HG03457 (cell line): ENCODE results near the gene TOPORS.
"Not testable (repeated sequence)": the region's sequence is repeated elsewhere in the genome, so short reads cannot be mapped to it uniquely, and the experiment has no call there.

Source experiments
- ATAC-seq: cut with Tn5 transposase; IDR thresholded peaks from one replicate; pipeline ENCODE4 v1.9.1; 2021; ENCODE audit warnings: moderate number of reproducible peaks; ENCODE audit not compliant: unreplicated experiment

Gene TOPORS

DNA sequence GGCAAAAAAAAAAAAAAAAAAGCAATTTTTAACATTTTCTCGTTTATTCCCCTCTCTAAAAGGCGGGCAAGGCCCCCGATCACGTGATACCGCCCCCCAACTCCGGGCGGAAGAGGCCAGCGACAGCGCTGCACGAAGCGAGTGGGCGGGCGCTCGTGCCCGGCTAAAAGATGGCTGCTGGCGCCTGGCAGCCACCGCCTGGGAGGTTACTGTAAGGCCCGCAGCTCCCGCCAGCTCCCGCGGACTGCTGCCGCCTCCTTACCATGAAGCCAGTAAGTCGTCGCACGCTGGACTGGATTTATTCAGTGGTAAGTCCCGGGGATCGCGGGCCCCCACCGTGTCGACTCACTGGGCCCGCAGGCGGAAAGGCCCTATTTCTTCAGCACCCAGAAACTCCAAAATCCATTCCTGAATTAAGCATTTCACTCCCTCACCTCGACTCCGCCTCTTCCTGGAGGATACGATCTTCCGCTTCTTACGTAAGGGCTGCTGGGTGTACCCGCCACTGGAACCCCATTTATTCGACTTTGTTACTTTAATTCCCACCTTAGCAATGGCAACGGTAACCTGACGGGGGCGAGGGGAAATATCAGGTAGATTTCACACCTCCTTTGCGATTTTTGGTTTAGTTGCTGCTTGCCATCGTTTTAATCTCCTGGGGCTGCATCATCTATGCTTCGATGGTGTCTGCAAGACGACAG lies at the start of gene TOPORS, which contains the start of gene SMIM27:
Gene TOPORS, minus strand, starts transcription at position 415 of the 701 bp plus-strand sequence. Its CDS starts 150 bp downstream, at position 265.
Gene SMIM27, plus strand, starts transcription at position 156 of the 701 bp plus-strand sequence. Its CDS starts 108 bp downstream, at position 264.
- peak; percentile 69 for ATAC-seq

GRCh38 chr9:32599021-32599420 lies 46.6 kb upstream of the TOPORS start:
- not testable (repeated sequence) for ATAC-seq

DNA sequence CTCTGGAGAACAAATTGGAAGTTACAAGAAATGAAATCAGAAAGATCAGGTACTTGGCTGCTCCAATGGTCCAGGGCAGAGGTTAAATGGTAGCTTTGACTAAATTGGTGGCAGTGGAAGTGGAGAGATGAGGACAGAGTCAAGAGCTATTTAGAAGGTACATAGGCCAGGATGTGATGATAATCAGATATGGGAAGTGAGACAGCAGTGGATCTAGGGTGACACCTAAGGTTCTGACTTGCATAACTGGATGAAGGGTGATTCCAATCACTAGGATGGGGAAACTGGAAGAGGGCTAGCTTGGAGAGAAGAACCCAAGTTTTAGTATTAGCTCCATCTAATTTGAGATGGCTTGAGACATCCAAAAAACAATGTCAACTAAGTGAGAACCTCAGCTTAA lies 44.5 kb upstream of the TOPORS start:
- ATAC-seq: no peak

GRCh38 chr9:32596096-32596865 lies 43.9 kb upstream of the TOPORS start:
- ATAC-seq: no peak

- ATAC-seq: no peak
These were observed 38.5 kb upstream of the TOPORS start for GRCh38 chr9:32590898-32591297.

GRCh38 chr9:32590476-32590875 lies 38.1 kb upstream of the TOPORS start:
- ATAC-seq: no peak

- ATAC-seq: no peak
These were observed 36.8 kb upstream of the TOPORS start for GRCh38 chr9:32589083-32589723.

GRCh38 chr9:32587901-32588300 lies 35.5 kb upstream of the TOPORS start:
- ATAC-seq: no peak

- ATAC-seq: no peak
These were observed 32.4 kb upstream of the TOPORS start for GRCh38 chr9:32584784-32585183.

- no peak for ATAC-seq
These were observed 29.2 kb upstream of the TOPORS start for GRCh38 chr9:32581512-32582143.

DNA sequence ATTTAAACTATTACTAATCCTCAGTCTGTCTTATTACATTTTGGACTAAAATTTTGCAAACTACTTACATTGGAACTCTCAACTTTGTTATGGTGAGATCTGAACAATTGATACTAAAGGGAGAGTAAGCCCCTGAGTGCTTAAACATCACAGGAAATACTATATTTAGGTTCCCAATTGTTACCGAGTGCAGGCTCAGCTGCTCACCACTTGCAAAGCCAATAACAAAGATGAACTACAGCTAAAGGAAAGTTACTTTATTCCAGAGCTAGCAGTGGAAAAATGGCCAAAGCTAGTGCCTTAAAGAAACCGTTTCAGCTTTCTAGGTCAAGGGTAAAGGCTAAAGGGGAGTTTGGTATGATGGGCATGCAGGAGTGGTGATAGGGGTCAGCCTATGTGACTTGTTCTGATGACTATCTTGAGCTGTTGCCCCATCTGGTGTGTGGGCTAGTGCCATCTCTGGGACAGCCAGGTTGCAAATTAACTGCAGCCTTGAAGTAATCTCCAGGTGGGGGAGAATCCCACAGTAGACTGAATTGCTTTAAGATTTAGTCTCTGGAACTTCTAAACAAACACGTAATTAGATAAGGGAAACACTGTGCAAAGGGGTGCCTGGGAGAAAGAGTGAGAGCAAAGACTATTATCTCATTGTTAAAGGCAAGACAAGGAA lies 28.4 kb upstream of the TOPORS start:
- no peak for ATAC-seq

- no peak for ATAC-seq
These were observed 27.4 kb upstream of the TOPORS start for GRCh38 chr9:32579706-32580331.

GRCh38 chr9:32578976-32579375 lies 26.6 kb upstream of the TOPORS start:
- ATAC-seq: no peak

DNA sequence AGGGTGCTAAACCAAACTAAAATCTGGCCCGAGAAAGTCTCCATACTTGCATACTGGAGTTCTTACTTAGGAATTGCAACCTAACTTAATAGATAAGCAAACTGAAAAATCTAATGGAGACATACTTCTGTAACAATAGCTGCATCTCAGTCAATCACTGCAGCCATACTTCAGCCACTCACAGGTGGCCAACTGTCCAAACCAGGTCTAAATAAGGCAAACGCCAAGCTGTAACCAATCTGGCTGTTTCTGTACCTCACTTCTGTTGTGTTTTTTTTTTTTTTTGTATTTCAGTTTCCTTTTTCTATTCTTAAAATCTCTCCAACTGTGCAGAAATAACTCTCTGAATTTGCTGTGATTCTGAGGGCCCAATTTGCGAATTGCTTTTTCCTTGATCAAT lies 24.9 kb upstream of the TOPORS start:
- ATAC-seq: no peak

DNA sequence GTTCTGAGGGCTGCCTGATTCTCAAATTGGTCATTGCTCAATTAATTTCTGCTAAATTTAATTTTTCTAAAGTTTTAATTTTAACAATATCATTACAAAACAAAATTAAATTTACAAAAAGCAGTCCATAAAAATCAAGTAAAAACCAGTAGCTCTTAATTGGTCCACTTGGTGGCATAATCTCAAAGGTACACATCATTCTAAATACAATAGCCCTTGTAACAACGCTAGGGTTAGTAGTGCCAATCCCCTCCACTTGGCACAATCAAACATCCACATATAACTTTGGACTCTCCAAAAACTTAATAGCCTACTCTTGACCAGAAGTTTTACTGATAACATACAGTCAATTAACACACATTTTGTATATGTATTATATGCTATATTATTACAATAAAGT lies 22.5 kb upstream of the TOPORS start:
- no peak for ATAC-seq

- ATAC-seq: no peak
These were observed 21.4 kb upstream of the TOPORS start for GRCh38 chr9:32573821-32574220.

DNA sequence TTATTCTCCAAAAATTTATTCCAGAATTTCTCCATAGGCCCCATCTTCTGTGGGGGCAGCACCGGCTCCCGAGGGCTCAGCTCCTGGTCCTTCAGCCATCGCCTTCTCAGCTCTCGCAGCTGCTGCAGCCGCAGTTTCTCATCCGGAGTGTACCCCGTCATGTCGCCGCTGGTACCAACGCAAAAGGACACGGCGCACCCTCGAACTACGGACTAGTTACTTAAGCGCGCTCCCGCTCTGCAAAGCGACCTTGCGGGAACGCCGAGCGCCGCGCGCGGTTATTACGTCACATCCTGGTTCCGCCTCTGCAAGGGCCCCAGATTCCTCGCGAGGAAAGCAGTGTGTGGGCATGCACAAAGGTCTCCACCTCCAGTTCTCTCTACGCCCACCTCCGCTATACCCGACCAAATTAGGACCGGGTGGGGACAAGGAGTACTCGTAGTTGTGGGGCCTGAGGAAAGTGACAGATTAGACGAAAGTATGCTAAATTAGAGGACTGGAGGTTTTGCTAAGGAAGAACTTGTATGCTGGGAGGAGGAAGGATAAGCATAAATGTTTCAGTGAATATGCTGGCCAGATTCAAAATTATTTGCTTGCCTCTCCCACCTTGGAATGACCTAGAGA lies 20.6 kb upstream of the TOPORS start, which contains the start of gene NDUFB6:
Gene NDUFB6, minus strand, starts transcription at position 260 of the 624 bp plus-strand sequence. Its CDS starts 99 bp downstream, at position 161.
- ATAC-seq: peak; percentile 84

GRCh38 chr9:32571969-32572899 lies 19.8 kb upstream of the TOPORS start:
- peak; percentile 86 for ATAC-seq

GRCh38 chr9:32570262-32570661 lies 17.9 kb upstream of the TOPORS start:
- ATAC-seq: no peak
